CD14-positive monocyte (primary cell): ENCODE results near the gene TMEM132A. TPM values are rescaled to one million over a fixed set of nuclear protein-coding genes. Genes with fewer than 3 reads are reported as not detected.

Experiments
- DNase-seq, 3 donors: peaks; one replicate each; pipeline ENCODE4 v3.0.0-alpha.2; 2011 to 2022
- H2AFZ ChIP-seq: 2 replicates; pipeline ENCODE4 v1.6.0; 2012; ENCODE audit warnings: mild to moderate bottlenecking, low read depth, low read length, inconsistent platforms; ENCODE audit not compliant: insufficient read depth, poor library complexity, severe bottlenecking
- H3K27ac ChIP-seq, 2 donors: 1 replicate in 1 of 2; 2 replicates in 1 of 2; pipeline ENCODE4 v1.5.1; 2012 to 2013; ENCODE audit warnings: low read length in 2 of 2, control low read depth in 1 of 2, inconsistent platforms in 1 of 2, low read depth in 1 of 2, mild to moderate bottlenecking in 1 of 2
- H3K27me3 ChIP-seq, 2 donors: one replicate each; pipeline versions ENCODE4 v1.6.0 to v1.6.1; 2011 to 2013; ENCODE audit warnings: low read length in 2 of 2; ENCODE audit not compliant: control insufficient read depth in 2 of 2, insufficient read depth in 2 of 2
- H3K36me3 ChIP-seq, 2 donors: replicated peaks in 1 of 2; 1 replicate in 1 of 2; 2 replicates in 1 of 2; pipeline versions ENCODE4 v1.5.1 to v1.6.1; 2012 to 2013; ENCODE audit warnings: low read length in 2 of 2, control low read depth in 1 of 2, inconsistent platforms in 1 of 2, mild to moderate bottlenecking in 1 of 2; ENCODE audit not compliant: insufficient read depth in 2 of 2, control insufficient read depth in 1 of 2
- H3K4me1 ChIP-seq, 2 donors: 1 replicate in 1 of 2; 2 replicates in 1 of 2; pipeline versions ENCODE4 v1.5.1 to v1.6.1; 2012 to 2013; ENCODE audit warnings: low read length in 2 of 2, control low read depth in 1 of 2, inconsistent platforms in 1 of 2, mild to moderate bottlenecking in 1 of 2, moderate library complexity in 1 of 2; ENCODE audit not compliant: insufficient read depth in 2 of 2, control insufficient read depth in 1 of 2
- H3K4me2 ChIP-seq: replicated peaks from 2 replicates; pipeline ENCODE3; 2012; ENCODE audit warnings: low read length, moderate library complexity, mild to moderate bottlenecking; ENCODE audit not compliant: poor library complexity, severe bottlenecking; ENCODE audit errors: extremely low read depth
- H3K4me3 ChIP-seq, 3 experiments: fragments of 200-600 bp in 1 of 3; sonication (generic) in 1 of 3; replicated peaks in 1 of 3; 1 replicate in 2 of 3; 2 replicates in 1 of 3; pipeline ENCODE4 v1.5.1; 2011 to 2013; ENCODE audit warnings: low read length in 3 of 3, mild to moderate bottlenecking in 3 of 3, control low read depth in 2 of 3, low read depth in 2 of 3, inconsistent platforms in 1 of 3, moderate library complexity in 1 of 3
- H3K79me2 ChIP-seq: 2 replicates; pipeline ENCODE4 v1.6.0; 2012; ENCODE audit warnings: mild to moderate bottlenecking, control low read depth, inconsistent platforms, low read length, moderate library complexity; ENCODE audit not compliant: insufficient read depth
- H3K9ac ChIP-seq: 2 replicates; pipeline ENCODE4 v1.6.0; 2017; ENCODE audit warnings: low read length, mild to moderate bottlenecking; ENCODE audit not compliant: insufficient read depth, poor library complexity, severe bottlenecking
- H3K9me3 ChIP-seq, 2 donors: replicated peaks in 1 of 2; 1 replicate in 1 of 2; 2 replicates in 1 of 2; pipeline versions ENCODE4 v1.5.1 to v1.6.1; 2012 to 2013; ENCODE audit warnings: low read length in 2 of 2, control low read depth in 1 of 2; ENCODE audit not compliant: control insufficient read depth in 1 of 2, insufficient read depth in 1 of 2
- H4K20me1 ChIP-seq: 2 replicates; pipeline ENCODE4 v1.6.0; 2012; ENCODE audit warnings: mild to moderate bottlenecking, low read length, control low read depth, moderate library complexity; ENCODE audit not compliant: insufficient read depth
- H3K27ac Mint-ChIP-seq, 7 donors: one replicate each; pipeline ENCODE4 v1.8.0; 2020; ENCODE audit warnings: mild to moderate bottlenecking in 7 of 7, mixed read lengths in 7 of 7, moderate library complexity in 6 of 7, inconsistent platforms in 2 of 7
- H3K27me3 Mint-ChIP-seq, 3 donors: one replicate each; pipeline ENCODE4 v1.8.0; 2021 to 2022; ENCODE audit warnings: low read depth in 3 of 3, mild to moderate bottlenecking in 3 of 3, mixed read lengths in 3 of 3, moderate library complexity in 3 of 3, inconsistent platforms in 1 of 3
- H3K36me3 Mint-ChIP-seq, 2 donors: one replicate each; pipeline ENCODE4 v1.8.0; 2020; ENCODE audit warnings: mixed read lengths in 2 of 2, inconsistent platforms in 1 of 2, mild to moderate bottlenecking in 1 of 2
- H3K4me1 Mint-ChIP-seq: one replicate; pipeline ENCODE4 v1.8.0; 2020; ENCODE audit warnings: mild to moderate bottlenecking, mixed read lengths
- H3K4me3 Mint-ChIP-seq, 2 donors: one replicate each; pipeline ENCODE4 v1.8.0; 2020; ENCODE audit warnings: mild to moderate bottlenecking in 2 of 2, mixed read lengths in 2 of 2, moderate library complexity in 1 of 2
- H3K9me3 Mint-ChIP-seq, 7 donors: one replicate each; pipeline ENCODE4 v1.8.0; 2020 to 2022; ENCODE audit warnings: mixed read lengths in 7 of 7, mild to moderate bottlenecking in 6 of 7, moderate library complexity in 6 of 7, inconsistent platforms in 2 of 7
- CTCF ChIP-seq: fragments of 200-600 bp; IDR thresholded peaks from one replicate; pipeline ENCODE4 v1.8.0; 2022; ENCODE audit warnings: antibody characterized with exemption, mild to moderate bottlenecking
- WGBS: methylation state at CpG from one replicate; pipeline ENCODE4 v1.1.5; 2013; ENCODE audit warnings: missing lambda C conversion rate; ENCODE audit not compliant: insufficient coverage; 5-methylcytosine and 5-hydroxymethylcytosine counted together
- intact Hi-C, 2 donors: fragments of 100-400 bp; cut with micrococcal nuclease; formaldehyde crosslinking; loops; one replicate each; pipeline versions ENCODE4 v1.15.0 to v1.15.1; 2023
- polyA plus RNA-seq, 3 donors: library from polyadenylated mRNA; depleted of rRNA in 1 of 3; unstranded in 2 of 3; stranded (reverse) in 1 of 3; fragments of 300-500 nt in 2 of 3; fragments of >200 nt in 1 of 3; fragmentation: Illumina TruSeq in 2 of 3; gene quantifications; 1 replicate in 2 of 3; 2 replicates in 1 of 3; pipeline ENCODE4 v1.2.3, GENCODE V29; 2012 to 2021

The TMEM132A gene
- polyA plus RNA-seq, 3 donors, result 0.01 to 0.31 (median 0.21) TPM

GRCh38 chr11:60971520-60971919 is 47.3 kb downstream of the TMEM132A start, which contains the start of gene CD6:
CD6 (plus strand) TSS chr11:60971680; CDS start chr11:60971866, 186 bp downstream.
- Histone ChIP-seq H3K27me3 (peaks cover 0 to 19% of the 10 kb centered on the region in 2 donors), H3K4me1 (peaks cover 0 to 10% of the 10 kb centered on the region in 2 donors), H3K9me3 (peaks cover 7 to 8% of the 10 kb centered on the region in 2 donors), H3K9ac (no peak within 1 kb of the TSS), H3K36me3 (no peaks in the 10 kb centered on the region), H2AFZ (no peak within 1 kb of the TSS), H3K4me2 (no peak within 1 kb of the TSS), H3K4me3 (no peak within 1 kb of the TSS), H3K27ac (no peak within 1 kb of the TSS), H3K79me2 (no peaks in the 10 kb centered on the region), H4K20me1 (no peaks in the 10 kb centered on the region)
- no peak for TF ChIP-seq CTCF
- Mint-ChIP-seq H3K27me3 (peaks cover 26 to 43% (median 31%) of the 10 kb centered on the region in 3 donors), H3K27ac (no peak within 1 kb of the TSS), H3K9me3 (peaks cover 0 to 16% (median 10%) of the 10 kb centered on the region in 7 donors), H3K36me3 (no peaks in the 10 kb centered on the region), H3K4me1 (peaks cover 26% of the 10 kb centered on the region), H3K4me3 (peak within 1 kb of the TSS; percentile 57 to 64)
- intact Hi-C loops, result no loop called here
- 16% methylated on average over 15 of the region's 16 CpGs for WGBS
- no peak for DNase-seq

- Histone ChIP-seq H3K4me3 (no peak overlapping the region), H3K4me2 (no peak overlapping the region), H3K4me1 (peaks cover 0 to 5% of the 10 kb centered on the region in 2 donors), H3K79me2 (no peaks in the 10 kb centered on the region), H2AFZ (no peak overlapping the region), H3K27ac (no peak overlapping the region), H4K20me1 (no peaks in the 10 kb centered on the region), H3K36me3 (no peaks in the 10 kb centered on the region), H3K9ac (no peak overlapping the region), H3K27me3 (peaks cover 0 to 19% of the 10 kb centered on the region in 2 donors), H3K9me3 (peaks cover 7 to 8% of the 10 kb centered on the region in 2 donors)
- peaks cover 17% of the 10 kb centered on the region for H3K4me1 Mint-ChIP-seq
- intact Hi-C loops, result no loop called here
- no peak for DNase-seq
- peak overlapping the region; percentile 22 to 57 for H3K4me3 Mint-ChIP-seq
- H3K36me3 Mint-ChIP-seq, result no peaks in the 10 kb centered on the region
- no peak for TF ChIP-seq CTCF
- no peak overlapping the region for H3K27ac Mint-ChIP-seq
- 82% methylated on average over 14 of the region's 15 CpGs for WGBS
- H3K9me3 Mint-ChIP-seq, result peaks cover 0 to 16% (median 10%) of the 10 kb centered on the region in 7 donors
- H3K27me3 Mint-ChIP-seq, result peaks cover 25 to 37% (median 28%) of the 10 kb centered on the region in 3 donors
Measured at GRCh38 chr11:60972182-60973030, 48.1 kb downstream of the TMEM132A start.
